PC-3 (cell line): Measurements from ENCODE around the gene ID1. TPM values are rescaled to one million over a fixed set of nuclear protein-coding genes. Genes with fewer than 3 reads are reported as not detected.
"Not testable (repeated sequence)": the region's sequence is repeated elsewhere in the genome, so short reads cannot be mapped to it uniquely, and the experiment has no call there.

Source experiments
- ATAC-seq: fragments of 200-7000 bp; cut with Tn5 transposase; 2 replicates; pipeline ENCODE4 v1.9.1; 2020; ENCODE audit warnings: mild to moderate bottlenecking, moderate library complexity
- BruUV-seq: library from RNA; stranded (reverse); fragments of 400-500 nt; replicated peaks from 2 replicates; lab custom pipeline; 2021; lab: Mats Ljungman, UMichigan
- CTCF ChIA-PET: fragments of 300-600 bp; sonication (Branson Sonifier 250); formaldehyde crosslinking; loops from one replicate; lab custom pipeline; 2022; ENCODE audit warnings: antibody characterized with exemption; lab: Charles Lee
- POLR2A ChIA-PET: fragments of 300-600 bp; sonication (Branson Sonifier 250); formaldehyde crosslinking; loops from one replicate; lab custom pipeline; 2022; ENCODE audit warnings: antibody characterized with exemption; ENCODE audit not compliant: unreplicated experiment; lab: Charles Lee
- DNase-seq: peaks from one replicate; pipeline ENCODE4 v3.0.0-alpha.2; 2015
- H2AFZ ChIP-seq: fragments of 300-600 bp; sonication (generic); 2 replicates; pipeline ENCODE4 v1.6.0; 2016; ENCODE audit warnings: antibody characterized with exemption, low read length
- H3F3A ChIP-seq: fragments of 300-600 bp; sonication (generic); one replicate; pipeline ENCODE4 v1.6.0; 2017; ENCODE audit warnings: antibody characterized with exemption, low read length, control low read depth, mild to moderate bottlenecking; ENCODE audit not compliant: unreplicated experiment
- H3K27ac ChIP-seq: fragments of 300-600 bp; sonication (generic); 2 replicates; pipeline ENCODE4 v1.5.1; 2016; ENCODE audit warnings: mild to moderate bottlenecking, low read length
- H3K27me3 ChIP-seq: fragments of 300-600 bp; sonication (generic); 2 replicates; pipeline ENCODE4 v1.6.1; 2016; ENCODE audit warnings: low read length, mixed read lengths
- H3K36me3 ChIP-seq: fragments of 300-600 bp; sonication (generic); 2 replicates; pipeline ENCODE4 v1.6.1; 2016; ENCODE audit warnings: low read depth, mixed run types, low read length, mixed read lengths
- H3K4me1 ChIP-seq: fragments of 300-600 bp; sonication (generic); 2 replicates; pipeline ENCODE4 v1.5.1; 2016; ENCODE audit warnings: low read length; ENCODE audit not compliant: insufficient read depth
- H3K4me2 ChIP-seq: fragments of 300-600 bp; sonication (generic); 2 replicates; pipeline ENCODE4 v1.6.0; 2016; ENCODE audit warnings: low read length
- H3K4me3 ChIP-seq: fragments of 300-600 bp; sonication (generic); 2 replicates; pipeline ENCODE4 v1.5.1; 2016; ENCODE audit warnings: mild to moderate bottlenecking, low read length, mixed read lengths
- H3K79me2 ChIP-seq: fragments of 300-600 bp; sonication (generic); 2 replicates; pipeline ENCODE4 v1.6.1; 2017; ENCODE audit warnings: low read length, mixed read lengths
- H3K9ac ChIP-seq: fragments of 300-600 bp; sonication (generic); 2 replicates; pipeline ENCODE4 v1.6.0; 2016; ENCODE audit warnings: mild to moderate bottlenecking, low read length
- H3K9me2 ChIP-seq: fragments of 300-600 bp; sonication (generic); replicated peaks from 2 replicates; pipeline ENCODE4 v1.6.1; 2016; ENCODE audit warnings: mixed run types, low read length, mixed read lengths
- H3K9me3 ChIP-seq: fragments of 300-600 bp; sonication (generic); 2 replicates; pipeline ENCODE4 v1.6.1; 2016; ENCODE audit warnings: low read length, mixed read lengths
- H4K20me1 ChIP-seq: fragments of 300-600 bp; sonication (generic); 2 replicates; pipeline ENCODE4 v1.6.1; 2016; ENCODE audit warnings: low read length, mixed read lengths
- EZH2 ChIP-seq: fragments of 300-600 bp; sonication (generic); IDR thresholded peaks from one replicate; pipeline ENCODE4 v1.6.1; 2017; ENCODE audit warnings: antibody characterized with exemption, mild to moderate bottlenecking, low read length; ENCODE audit not compliant: unreplicated experiment
- EZH2phosphoT487 ChIP-seq: fragments of 300-600 bp; sonication (generic); IDR thresholded peaks from 2 replicates; pipeline ENCODE4 v1.6.1; 2018; ENCODE audit warnings: mild to moderate bottlenecking, antibody characterized with exemption, low read length, borderline replicate concordance
- intact Hi-C: fragments of 100-400 bp; cut with micrococcal nuclease; formaldehyde crosslinking; loops from 2 replicates; pipeline ENCODE4 v1.9.0; 2023
- total RNA-seq: library from RNA; depleted of rRNA; stranded (reverse); fragments of >200 nt; gene quantifications from 2 replicates; pipeline ENCODE4 v1.2.3, GENCODE V29; 2014
- TF ChIP-seq, protein P1 (sequence below): fragments of 300-600 bp; sonication (generic); conservative IDR thresholded peaks from 2 replicates; pipeline ENCODE4 v1.5.1; 2017; ENCODE audit warnings: antibody characterized with exemption, low read depth, mild to moderate bottlenecking, low read length

The ID1 gene
- total RNA-seq, 1 experiment from 2014 or later = 774 TPM

DNA sequence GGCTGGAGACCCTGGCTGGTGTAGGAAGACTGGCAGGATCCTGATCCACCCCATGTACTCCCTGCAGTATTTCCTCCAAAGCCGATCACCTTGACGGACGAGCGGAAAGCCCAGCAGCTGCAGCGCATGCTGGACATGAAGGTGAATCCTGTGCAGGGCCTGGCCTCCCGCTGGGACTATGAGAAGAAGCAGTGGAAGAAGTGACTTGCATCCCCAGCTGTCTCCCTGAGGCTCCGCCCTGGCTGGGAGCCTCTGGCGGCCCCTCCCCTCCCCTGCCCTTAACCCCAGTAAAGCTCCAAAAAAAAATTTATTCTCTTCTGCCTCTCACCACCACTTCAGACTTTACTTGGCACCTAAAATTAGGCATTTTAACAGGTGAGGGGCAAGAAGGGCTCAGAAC lies 39.6 kb downstream of the ID1 start:
- no peaks in the 10 kb centered on the region for H3K4me1 ChIP-seq

DNA sequence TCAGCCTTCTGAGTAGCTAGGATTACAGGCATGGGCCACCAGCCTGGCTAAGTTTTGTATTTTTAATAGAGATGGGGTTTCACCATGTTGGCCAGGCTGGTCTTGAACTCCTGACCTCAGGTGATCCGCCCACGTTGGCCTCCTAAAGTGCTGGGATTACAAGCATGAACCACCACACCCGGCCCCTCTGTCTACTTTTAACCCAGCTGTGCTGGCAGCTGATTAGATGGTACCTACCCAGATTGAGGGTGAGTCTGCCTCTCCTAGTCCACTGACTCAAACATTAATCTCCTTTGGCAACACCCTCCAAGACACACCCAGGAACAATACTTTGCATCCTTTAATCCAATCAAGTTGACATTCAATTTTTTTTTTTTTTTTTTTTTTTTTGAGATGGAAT lies 43.0 kb downstream of the ID1 start:
- H3K9ac ChIP-seq, H3K79me2 ChIP-seq, H3K27ac ChIP-seq, H4K20me1 ChIP-seq, H2AFZ ChIP-seq, ATAC-seq, DNase-seq, H3F3A ChIP-seq, POLR2A ChIA-PET, H3K4me2 ChIP-seq, H3K9me2 ChIP-seq, H3K4me1 ChIP-seq, H3K36me3 ChIP-seq, H3K27me3 ChIP-seq, H3K9me3 ChIP-seq, intact Hi-C loops, BruUV-seq, H3K4me3 ChIP-seq, CTCF ChIA-PET: not testable (repeated sequence)

More for the DNA sequence above, 39.6 kb downstream of the ID1 start:
- intact Hi-C loops = no loop called here
- Histone ChIP-seq H3K9ac (no peak overlapping the region), H3K36me3 (no peaks in the 10 kb centered on the region), H3F3A (no peaks in the 10 kb centered on the region), H3K9me2 (no peaks in the 10 kb centered on the region), H4K20me1 (no peaks in the 10 kb centered on the region), H2AFZ (no peak overlapping the region), H3K79me2 (no peaks in the 10 kb centered on the region), H3K9me3 (no peaks in the 10 kb centered on the region), H3K27ac (no peak overlapping the region), H3K27me3 (no peaks in the 10 kb centered on the region), H3K4me3 (no peak overlapping the region), H3K4me2 (no peak overlapping the region)
- peak; percentile 37; the same call in 1 of the 2 replicates for ATAC-seq
- TF ChIP-seq, protein P1, sequence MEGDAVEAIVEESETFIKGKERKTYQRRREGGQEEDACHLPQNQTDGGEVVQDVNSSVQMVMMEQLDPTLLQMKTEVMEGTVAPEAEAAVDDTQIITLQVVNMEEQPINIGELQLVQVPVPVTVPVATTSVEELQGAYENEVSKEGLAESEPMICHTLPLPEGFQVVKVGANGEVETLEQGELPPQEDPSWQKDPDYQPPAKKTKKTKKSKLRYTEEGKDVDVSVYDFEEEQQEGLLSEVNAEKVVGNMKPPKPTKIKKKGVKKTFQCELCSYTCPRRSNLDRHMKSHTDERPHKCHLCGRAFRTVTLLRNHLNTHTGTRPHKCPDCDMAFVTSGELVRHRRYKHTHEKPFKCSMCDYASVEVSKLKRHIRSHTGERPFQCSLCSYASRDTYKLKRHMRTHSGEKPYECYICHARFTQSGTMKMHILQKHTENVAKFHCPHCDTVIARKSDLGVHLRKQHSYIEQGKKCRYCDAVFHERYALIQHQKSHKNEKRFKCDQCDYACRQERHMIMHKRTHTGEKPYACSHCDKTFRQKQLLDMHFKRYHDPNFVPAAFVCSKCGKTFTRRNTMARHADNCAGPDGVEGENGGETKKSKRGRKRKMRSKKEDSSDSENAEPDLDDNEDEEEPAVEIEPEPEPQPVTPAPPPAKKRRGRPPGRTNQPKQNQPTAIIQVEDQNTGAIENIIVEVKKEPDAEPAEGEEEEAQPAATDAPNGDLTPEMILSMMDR = no peak
- TF ChIP-seq EZH2 (no peak), EZH2phosphoT487 (no peak)
- ChIA-PET CTCF (no interaction called here), POLR2A (interaction anchor here (0.6 kb wide), 1 partner anchor 18 kb away, joined by 3 read pairs; no protein-coding TSS in a partner anchor)
- no peak for DNase-seq
- no TSS peak for BruUV-seq

GRCh38 chr20:31652917-31653396 lies 47.9 kb downstream of the ID1 start:
- Histone ChIP-seq H3K36me3 (no peaks in the 10 kb centered on the region), H3K4me3 (no peak overlapping the region), H3K4me1 (peaks cover 11% of the 10 kb centered on the region), H3K9me3 (no peaks in the 10 kb centered on the region), H3K27me3 (no peaks in the 10 kb centered on the region), H3F3A (no peaks in the 10 kb centered on the region), H3K9me2 (no peaks in the 10 kb centered on the region), H4K20me1 (no peaks in the 10 kb centered on the region), H3K9ac (no peak overlapping the region), H3K27ac (no peak overlapping the region), H3K79me2 (no peaks in the 10 kb centered on the region), H2AFZ (no peak overlapping the region), H3K4me2 (peak overlapping the region; percentile 29; the same call in 1 of the 2 replicates)
- intact Hi-C loops = no loop called here
- TF ChIP-seq EZH2 (no peak), EZH2phosphoT487 (no peak)
- TF ChIP-seq, protein P1 = no peak
- peak; percentile 89 for ATAC-seq
- DNase-seq = peak; percentile 71
- no TSS peak for BruUV-seq
- CTCF ChIA-PET = interaction anchor here (0.7 to 0.9 kb wide), 2 partner anchors 8 to 18 kb away, joined by 3 to 14 read pairs; no protein-coding TSS in a partner anchor
- POLR2A ChIA-PET = interaction anchor here (0.5 to 0.7 kb wide), 4 partner anchors 19 to 92 kb away, joined by 4 to 23 read pairs (median 7); no protein-coding TSS in a partner anchor
